HG03280 (cell line): ENCODE data around the gene MMP2.

Experiments used
- ATAC-seq: cut with Tn5 transposase; IDR thresholded peaks from one replicate; pipeline ENCODE4 v1.9.1; 2021; ENCODE audit warnings: mild to moderate bottlenecking, moderate library complexity; ENCODE audit not compliant: unreplicated experiment

MMP2 gene

DNA sequence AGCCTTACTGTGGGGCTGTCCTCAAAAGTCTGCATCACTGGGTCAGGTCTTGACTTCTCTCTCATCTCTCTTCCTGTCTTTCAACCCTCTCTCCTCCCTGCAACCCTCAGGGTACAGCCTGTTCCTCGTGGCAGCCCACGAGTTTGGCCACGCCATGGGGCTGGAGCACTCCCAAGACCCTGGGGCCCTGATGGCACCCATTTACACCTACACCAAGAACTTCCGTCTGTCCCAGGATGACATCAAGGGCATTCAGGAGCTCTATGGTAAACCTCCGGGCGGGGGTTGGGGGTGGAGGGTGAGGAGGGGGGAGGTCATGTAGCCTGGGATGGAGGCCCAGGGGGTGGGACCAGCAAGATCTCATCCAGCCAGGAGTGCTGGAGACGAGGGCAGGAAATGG is 12.7 kb downstream of the MMP2 start:
- no peak for ATAC-seq

DNA sequence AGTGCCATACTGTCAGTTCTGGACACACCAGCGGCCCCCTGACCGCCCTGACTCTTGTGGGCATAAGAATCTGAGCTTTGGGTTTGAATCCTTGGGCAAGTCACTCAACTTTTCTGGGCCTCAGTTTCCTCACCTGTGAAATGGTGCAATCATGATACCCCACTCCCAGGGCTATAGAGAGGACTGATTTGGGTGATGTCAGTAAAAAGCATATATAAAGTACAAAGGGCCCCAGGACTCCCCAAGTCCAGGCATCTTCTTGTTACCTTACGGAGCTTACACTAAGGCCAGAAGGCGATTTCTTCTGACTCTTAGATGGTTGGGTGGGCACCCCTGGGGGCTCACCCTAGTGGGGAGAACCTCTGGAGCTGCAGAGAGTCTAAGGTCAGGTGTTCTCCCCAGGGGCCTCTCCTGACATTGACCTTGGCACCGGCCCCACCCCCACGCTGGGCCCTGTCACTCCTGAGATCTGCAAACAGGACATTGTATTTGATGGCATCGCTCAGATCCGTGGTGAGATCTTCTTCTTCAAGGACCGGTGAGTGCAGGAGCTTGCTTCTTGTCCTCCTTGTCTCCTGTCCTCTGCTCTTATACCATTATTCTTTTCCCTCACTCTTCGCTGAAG is 13.9 kb downstream of the MMP2 start:
- no peak for ATAC-seq

GRCh38 chr16:55494994-55495421 is 16.0 kb downstream of the MMP2 start:
- ATAC-seq, result no peak

- ATAC-seq, result no peak
These were observed 16.8 kb downstream of the MMP2 start for GRCh38 chr16:55495616-55496289.

DNA sequence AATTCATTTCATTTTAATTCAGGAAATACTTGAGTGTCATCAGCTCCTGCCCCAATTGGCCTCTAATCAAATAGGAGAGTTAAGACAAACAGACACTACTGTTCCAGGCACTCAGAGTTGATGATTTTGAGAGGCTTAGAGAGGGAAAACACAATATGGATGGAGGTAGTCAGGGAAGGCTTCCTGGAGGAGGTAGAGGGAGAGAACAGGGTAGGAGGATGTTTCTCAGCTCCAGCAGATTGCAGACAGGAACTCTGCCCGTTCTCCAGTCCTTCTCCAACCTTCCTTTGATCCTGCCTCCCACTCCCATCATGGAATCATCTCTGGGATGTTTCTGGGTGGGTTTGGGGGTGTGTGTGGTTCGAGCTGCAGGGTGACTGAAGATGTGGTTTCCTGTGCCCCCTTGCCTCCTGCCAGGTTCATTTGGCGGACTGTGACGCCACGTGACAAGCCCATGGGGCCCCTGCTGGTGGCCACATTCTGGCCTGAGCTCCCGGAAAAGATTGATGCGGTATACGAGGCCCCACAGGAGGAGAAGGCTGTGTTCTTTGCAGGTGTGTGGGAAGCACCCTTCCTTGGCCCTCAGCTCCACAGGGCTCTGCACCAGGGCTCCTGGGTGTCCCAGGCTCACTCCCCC is 17.6 kb downstream of the MMP2 start:
- ATAC-seq, result no peak

- no peak for ATAC-seq
These were observed 18.6 kb downstream of the MMP2 start for GRCh38 chr16:55497558-55497957.

DNA sequence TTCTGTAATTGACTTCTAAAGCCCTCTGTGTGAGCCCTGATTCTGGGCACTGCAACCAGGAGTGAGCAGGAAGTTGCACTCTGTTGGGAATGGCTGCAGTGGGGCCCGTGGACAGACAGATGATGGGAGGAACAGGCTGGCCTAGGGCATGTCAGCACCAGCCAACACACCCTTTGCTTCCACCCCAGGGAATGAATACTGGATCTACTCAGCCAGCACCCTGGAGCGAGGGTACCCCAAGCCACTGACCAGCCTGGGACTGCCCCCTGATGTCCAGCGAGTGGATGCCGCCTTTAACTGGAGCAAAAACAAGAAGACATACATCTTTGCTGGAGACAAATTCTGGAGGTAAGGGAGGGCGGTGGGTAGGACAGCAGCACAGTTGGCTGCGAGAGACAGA is 19.1 kb downstream of the MMP2 start:
- no peak for ATAC-seq

DNA sequence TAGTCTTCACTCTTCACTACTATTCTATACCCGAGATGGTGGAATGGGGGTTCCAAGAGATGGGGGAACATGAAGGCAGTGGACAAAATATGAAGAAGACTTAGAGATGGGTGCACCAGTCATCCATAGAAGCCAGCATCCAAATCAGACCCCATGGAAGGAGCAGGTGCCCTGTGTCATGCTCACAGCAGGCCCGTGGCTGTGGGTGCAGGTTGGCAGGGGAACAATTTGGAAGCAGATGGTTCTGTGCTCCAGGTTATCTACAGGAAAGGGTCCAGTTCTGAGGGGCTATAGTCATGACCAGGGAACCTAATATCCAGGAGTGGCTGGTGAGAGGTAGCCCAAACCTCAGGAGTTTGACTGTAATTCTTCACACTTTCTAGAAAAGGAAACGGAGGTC is 20.3 kb downstream of the MMP2 start:
- ATAC-seq, result no peak

- no peak for ATAC-seq
These were observed 21.0 kb downstream of the MMP2 start for GRCh38 chr16:55499951-55500529.

- no peak for ATAC-seq
These were observed 21.6 kb downstream of the MMP2 start for GRCh38 chr16:55500530-55501011.

DNA sequence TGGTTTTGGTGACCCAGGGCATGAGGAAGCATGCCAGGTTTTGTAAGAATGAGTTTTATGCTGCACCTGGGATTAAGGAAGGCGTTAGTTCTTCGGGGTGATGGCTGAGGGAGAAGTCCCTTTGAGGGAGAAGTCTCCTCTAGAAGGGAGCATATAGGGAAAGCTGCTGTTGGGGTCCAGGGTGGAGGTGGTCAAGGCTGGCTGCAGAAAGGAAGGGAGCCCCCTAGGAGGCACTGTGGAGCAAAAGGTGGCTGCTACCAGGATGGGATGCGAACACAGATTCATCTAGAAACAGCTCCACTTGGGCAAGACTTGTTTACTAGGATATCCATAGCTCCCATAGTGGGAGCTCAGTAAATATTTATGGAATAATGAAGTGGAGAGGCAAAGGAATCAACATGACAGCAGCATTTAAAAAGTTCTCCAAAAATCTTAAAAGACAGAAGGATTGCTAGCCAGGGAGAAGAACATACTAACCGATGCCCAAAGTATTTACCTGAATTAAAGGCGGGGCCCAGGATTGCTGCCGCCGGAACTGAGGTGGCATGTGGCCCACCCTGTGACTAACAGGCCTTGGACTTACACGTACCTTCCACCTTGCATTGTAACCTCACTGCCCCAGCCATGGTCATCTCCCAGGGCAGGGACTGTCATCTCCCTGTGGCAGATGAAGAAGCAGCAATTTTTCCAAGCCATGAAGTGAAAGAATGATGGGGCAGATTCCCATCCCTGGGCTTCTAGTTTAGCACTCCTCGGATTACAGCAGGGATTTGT is 22.7 kb downstream of the MMP2 start:
- ATAC-seq, result no peak

GRCh38 chr16:55502801-55503366 is 23.9 kb downstream of the MMP2 start:
- ATAC-seq, result no peak

GRCh38 chr16:55503726-55504550 is 24.9 kb downstream of the MMP2 start:
- ATAC-seq, result no peak

- ATAC-seq, result no peak
These were observed 26.5 kb downstream of the MMP2 start for GRCh38 chr16:55505333-55506015.

- no peak for ATAC-seq
These were observed 27.1 kb downstream of the MMP2 start for GRCh38 chr16:55506083-55506482.

- no peak for ATAC-seq
These were observed 27.7 kb downstream of the MMP2 start for GRCh38 chr16:55506708-55507107.

- ATAC-seq, result no peak
These were observed 29.4 kb downstream of the MMP2 start for GRCh38 chr16:55508271-55508921.
